ENCODE measurements around the gene FBN2. TPM values are rescaled to one million over a fixed set of nuclear protein-coding genes. Genes with fewer than 3 reads are reported as not detected.
A peak's percentile ranks its signal among the peaks of the same experiment; 100 is the strongest.

The FBN2 gene
- total and polyA plus RNA-seq, 2 experiments from 2014 or later, result 15.2 to 63.2 TPM

GRCh38 chr5:128345247-128345646 lies 192.8 kb downstream of the FBN2 start:
- TF ChIP-seq EZH2phosphoT487 (IDR thresholded peaks at IDR 0.05; ENCODE audit: insufficient read depth, low read depth), result no peak
- TF ChIP-seq EZH2 (IDR thresholded peaks at IDR 0.05; ENCODE audit: insufficient read depth, poor library complexity, severe bottlenecking), result no peak
- no peaks in the 10 kb centered on the region for H3K9me3 ChIP-seq (ENCODE audit: low read depth)
- H3K4me2 ChIP-seq (ENCODE audit: unreplicated experiment), result no peak overlapping the region
- H3K27me3 ChIP-seq (replicated peaks; ENCODE audit: insufficient read depth), result no peaks in the 10 kb centered on the region
- H3F3A ChIP-seq (ENCODE audit: insufficient read depth), result no peaks in the 10 kb centered on the region
- DNase-seq, result no peak
- H2AFZ ChIP-seq, result no peak overlapping the region
- H3K4me1 ChIP-seq (ENCODE audit: insufficient read depth), result no peaks in the 10 kb centered on the region
- H3K9ac ChIP-seq, result no peak overlapping the region
- H3K36me3 ChIP-seq (ENCODE audit: low read depth), result no peaks in the 10 kb centered on the region
- no peaks in the 10 kb centered on the region for H3K9me2 ChIP-seq (ENCODE audit: insufficient read depth)
- no peaks in the 10 kb centered on the region for H4K20me1 ChIP-seq (ENCODE audit: insufficient read depth)
- no peak overlapping the region for H3K4me3 ChIP-seq
- 90 to 95% methylated on average over 7 to 16 of the region's 16 CpGs for WGBS, 2 experiments (ENCODE audit: low coverage in 1 of 2, low lambda C conversion rate in 2 of 2, missing lambda C conversion rate in 2 of 2)
- in situ Hi-C loops (cut with MboI), result no loop called here
- H3K27ac ChIP-seq, result no peak overlapping the region
- no peaks in the 10 kb centered on the region for H3K79me2 ChIP-seq (ENCODE audit: insufficient read depth)

GRCh38 chr5:128343168-128343567 lies 194.9 kb downstream of the FBN2 start:
- Histone ChIP-seq H3K4me1 (ENCODE audit: insufficient read depth) (no peaks in the 10 kb centered on the region), H3K4me3 (no peak overlapping the region), H3K27ac (no peak overlapping the region), H3K27me3 (replicated peaks; ENCODE audit: insufficient read depth) (no peaks in the 10 kb centered on the region), H3K9ac (no peak overlapping the region), H3K79me2 (ENCODE audit: insufficient read depth) (no peaks in the 10 kb centered on the region), H3F3A (ENCODE audit: insufficient read depth) (no peaks in the 10 kb centered on the region), H3K9me3 (ENCODE audit: low read depth) (no peaks in the 10 kb centered on the region), H2AFZ (no peak overlapping the region), H3K9me2 (ENCODE audit: insufficient read depth) (no peaks in the 10 kb centered on the region), H3K36me3 (ENCODE audit: low read depth) (no peaks in the 10 kb centered on the region), H4K20me1 (ENCODE audit: insufficient read depth) (no peaks in the 10 kb centered on the region), H3K4me2 (ENCODE audit: unreplicated experiment) (no peak overlapping the region)
- no peak for DNase-seq
- no peak for TF ChIP-seq EZH2phosphoT487 (IDR thresholded peaks at IDR 0.05; ENCODE audit: insufficient read depth, low read depth)
- no peak for TF ChIP-seq EZH2 (IDR thresholded peaks at IDR 0.05; ENCODE audit: insufficient read depth, poor library complexity, severe bottlenecking)
- in situ Hi-C loops (cut with MboI), result no loop called here
- 63 to 73% methylated on average over 4 of the region's 4 CpGs for WGBS, 2 experiments (ENCODE audit: low coverage in 1 of 2, low lambda C conversion rate in 2 of 2, missing lambda C conversion rate in 2 of 2)

- Histone ChIP-seq H3K27ac (no peak overlapping the region), H3K4me1 (ENCODE audit: insufficient read depth) (no peaks in the 10 kb centered on the region), H3K79me2 (ENCODE audit: insufficient read depth) (no peaks in the 10 kb centered on the region), H2AFZ (no peak overlapping the region), H3K9me2 (ENCODE audit: insufficient read depth) (no peaks in the 10 kb centered on the region), H3K9ac (no peak overlapping the region), H3F3A (ENCODE audit: insufficient read depth) (no peaks in the 10 kb centered on the region), H3K4me2 (ENCODE audit: unreplicated experiment) (no peak overlapping the region), H3K36me3 (ENCODE audit: low read depth) (peaks cover 3% of the 10 kb centered on the region; the same call in 1 of the 2 replicates), H4K20me1 (ENCODE audit: insufficient read depth) (no peaks in the 10 kb centered on the region), H3K9me3 (ENCODE audit: low read depth) (no peaks in the 10 kb centered on the region), H3K4me3 (no peak overlapping the region), H3K27me3 (replicated peaks; ENCODE audit: insufficient read depth) (no peaks in the 10 kb centered on the region)
- 31% methylated on average over 3 of the region's 3 CpGs for WGBS, 2 experiments (ENCODE audit: low coverage in 1 of 2, low lambda C conversion rate in 2 of 2, missing lambda C conversion rate in 2 of 2)
- TF ChIP-seq EZH2phosphoT487 (IDR thresholded peaks at IDR 0.05; ENCODE audit: insufficient read depth, low read depth) (no peak), EZH2 (IDR thresholded peaks at IDR 0.05; ENCODE audit: insufficient read depth, poor library complexity, severe bottlenecking) (no peak)
- DNase-seq, result peak; percentile 24
- in situ Hi-C loops (cut with MboI), result no loop called here
These were observed 197.0 kb downstream of the FBN2 start for GRCh38 chr5:128341056-128341455.

DNA sequence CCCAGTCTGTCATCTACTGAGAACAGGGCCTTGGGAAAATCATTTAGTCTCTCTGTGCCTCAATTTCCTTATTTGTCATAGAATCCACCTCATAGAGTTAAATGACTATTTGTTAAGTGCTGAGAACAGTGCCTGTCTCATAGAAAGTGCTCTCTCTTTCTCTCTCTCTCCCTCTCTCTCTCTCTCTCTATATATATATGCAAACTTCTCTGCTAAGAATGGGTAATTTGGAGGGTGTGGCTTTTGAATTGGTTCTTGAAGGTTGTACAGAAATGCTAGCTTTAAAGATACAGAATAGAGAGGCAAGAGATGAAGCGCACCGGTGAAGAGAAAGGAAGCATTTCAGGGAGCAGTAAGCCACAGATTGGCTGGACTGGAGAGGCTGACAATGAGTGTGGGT lies 197.4 kb downstream of the FBN2 start:
- TF ChIP-seq EZH2phosphoT487 (IDR thresholded peaks at IDR 0.05; ENCODE audit: insufficient read depth, low read depth), result no peak
- no peak for TF ChIP-seq EZH2 (IDR thresholded peaks at IDR 0.05; ENCODE audit: insufficient read depth, poor library complexity, severe bottlenecking)
- Histone ChIP-seq H3K9me3 (ENCODE audit: low read depth) (no peaks in the 10 kb centered on the region), H3K4me2 (ENCODE audit: unreplicated experiment) (no peak overlapping the region), H3F3A (ENCODE audit: insufficient read depth) (no peaks in the 10 kb centered on the region), H3K79me2 (ENCODE audit: insufficient read depth) (no peaks in the 10 kb centered on the region), H3K27ac (no peak overlapping the region), H3K4me1 (ENCODE audit: insufficient read depth) (no peaks in the 10 kb centered on the region), H3K4me3 (no peak overlapping the region), H3K9me2 (ENCODE audit: insufficient read depth) (no peaks in the 10 kb centered on the region), H3K9ac (no peak overlapping the region), H3K27me3 (replicated peaks; ENCODE audit: insufficient read depth) (no peaks in the 10 kb centered on the region), H4K20me1 (ENCODE audit: insufficient read depth) (no peaks in the 10 kb centered on the region), H2AFZ (no peak overlapping the region), H3K36me3 (ENCODE audit: low read depth) (peaks cover 6% of the 10 kb centered on the region; the same call in 1 of the 2 replicates)
- no peak for DNase-seq
- WGBS, 2 experiments (ENCODE audit: low coverage in 1 of 2, low lambda C conversion rate in 2 of 2, missing lambda C conversion rate in 2 of 2), result 60 to 71% methylated on average over 2 of the region's 2 CpGs
- in situ Hi-C loops (cut with MboI), result no loop called here

DNA sequence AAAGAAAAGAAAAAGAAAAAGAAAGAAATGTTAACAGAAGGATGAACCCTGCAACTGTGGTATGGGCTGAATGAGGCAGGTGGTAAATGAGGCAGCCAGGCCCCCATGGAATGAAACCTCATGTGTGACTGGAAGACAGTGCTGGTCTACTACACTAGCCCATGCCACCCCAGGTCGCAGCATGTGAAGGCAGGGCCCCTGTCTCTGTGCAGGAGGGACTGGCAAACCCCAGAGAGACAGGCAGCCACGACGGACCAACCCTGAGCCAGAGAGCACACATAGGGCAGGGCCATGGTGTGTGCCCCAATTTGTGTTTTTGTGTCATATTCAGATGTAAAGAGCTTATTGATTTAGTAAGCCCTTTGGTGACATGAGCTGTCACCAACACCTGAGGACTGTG lies 198.5 kb downstream of the FBN2 start:
- Histone ChIP-seq H3F3A (ENCODE audit: insufficient read depth) (no peaks in the 10 kb centered on the region), H3K9me3 (ENCODE audit: low read depth) (no peaks in the 10 kb centered on the region), H3K4me1 (ENCODE audit: insufficient read depth) (no peaks in the 10 kb centered on the region), H3K27ac (no peak overlapping the region), H3K79me2 (ENCODE audit: insufficient read depth) (no peaks in the 10 kb centered on the region), H2AFZ (no peak overlapping the region), H3K36me3 (ENCODE audit: low read depth) (peaks cover 9% of the 10 kb centered on the region; the same call in 1 of the 2 replicates), H4K20me1 (ENCODE audit: insufficient read depth) (no peaks in the 10 kb centered on the region), H3K27me3 (replicated peaks; ENCODE audit: insufficient read depth) (no peaks in the 10 kb centered on the region), H3K4me3 (no peak overlapping the region), H3K9me2 (ENCODE audit: insufficient read depth) (no peaks in the 10 kb centered on the region), H3K4me2 (ENCODE audit: unreplicated experiment) (no peak overlapping the region), H3K9ac (no peak overlapping the region)
- in situ Hi-C loops (cut with MboI), result no loop called here
- 51% methylated on average over 3 of the region's 3 CpGs for whole genome bisulfite sequencing, 2 experiments (ENCODE audit: low coverage in 1 of 2, low lambda C conversion rate in 2 of 2, missing lambda C conversion rate in 2 of 2)
- no peak for DNase-seq
- TF ChIP-seq EZH2phosphoT487 (IDR thresholded peaks at IDR 0.05; ENCODE audit: insufficient read depth, low read depth) (no peak), EZH2 (IDR thresholded peaks at IDR 0.05; ENCODE audit: insufficient read depth, poor library complexity, severe bottlenecking) (no peak)
